Measurements from ENCODE around the gene PDE3B.
"Not testable (repeated sequence)": the region's sequence is repeated elsewhere in the genome, so short reads cannot be mapped to it uniquely, and the experiment has no call there.

The PDE3B gene

DNA sequence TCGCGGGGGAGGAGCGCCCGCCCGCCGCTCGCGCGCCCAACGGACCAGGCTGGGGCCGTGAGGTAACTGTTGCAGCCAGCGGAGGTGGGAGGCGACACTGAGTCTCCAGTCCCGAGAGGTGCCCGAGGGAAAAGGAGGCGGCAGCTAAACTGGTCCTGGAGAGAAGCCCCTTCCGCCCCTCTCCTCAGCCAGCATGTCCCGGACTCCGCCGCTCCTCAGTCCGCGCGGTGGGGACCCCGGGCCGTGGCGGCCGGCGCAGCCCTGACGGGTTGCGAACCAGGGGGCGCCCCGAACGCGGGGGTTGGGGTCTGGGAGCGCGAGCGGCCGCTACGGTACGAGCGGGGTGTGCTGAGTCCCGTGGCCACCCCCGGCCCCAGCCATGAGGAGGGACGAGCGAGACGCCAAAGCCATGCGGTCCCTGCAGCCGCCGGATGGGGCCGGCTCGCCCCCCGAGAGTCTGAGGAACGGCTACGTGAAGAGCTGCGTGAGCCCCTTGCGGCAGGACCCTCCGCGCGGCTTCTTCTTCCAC, at the start of gene PDE3B:
Gene PDE3B (plus strand): TSS at position 108 of the 529 bp plus-strand sequence. CDS start 272 bp downstream, at position 380.
- no peak for DNase-seq

DNA sequence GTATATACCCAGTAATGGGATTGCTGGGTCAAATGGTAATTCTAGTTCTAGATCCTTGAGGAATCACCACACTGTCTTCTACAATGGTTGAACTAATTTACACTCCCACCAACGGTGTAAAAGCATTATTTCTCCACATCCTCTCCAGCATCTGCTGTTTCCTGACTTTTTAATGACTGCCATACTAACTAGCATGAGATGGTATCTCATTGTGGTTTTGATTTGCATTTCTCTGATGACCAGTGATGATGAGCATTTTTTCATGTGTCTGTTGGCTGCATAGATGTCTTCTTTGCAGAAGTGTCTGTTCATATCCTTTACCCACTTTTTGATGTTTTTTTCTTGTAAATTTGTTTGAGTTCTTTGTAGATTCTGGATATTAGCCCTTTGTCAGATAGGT, 48.3 kb upstream of the PDE3B start:
- DNase-seq = not testable (repeated sequence)

- DNase-seq = no peak
Measured at GRCh38 chr11:14607713-14608112, 35.9 kb upstream of the PDE3B start.

- no peak for DNase-seq
Measured at GRCh38 chr11:14609902-14610301, 33.7 kb upstream of the PDE3B start.

DNA sequence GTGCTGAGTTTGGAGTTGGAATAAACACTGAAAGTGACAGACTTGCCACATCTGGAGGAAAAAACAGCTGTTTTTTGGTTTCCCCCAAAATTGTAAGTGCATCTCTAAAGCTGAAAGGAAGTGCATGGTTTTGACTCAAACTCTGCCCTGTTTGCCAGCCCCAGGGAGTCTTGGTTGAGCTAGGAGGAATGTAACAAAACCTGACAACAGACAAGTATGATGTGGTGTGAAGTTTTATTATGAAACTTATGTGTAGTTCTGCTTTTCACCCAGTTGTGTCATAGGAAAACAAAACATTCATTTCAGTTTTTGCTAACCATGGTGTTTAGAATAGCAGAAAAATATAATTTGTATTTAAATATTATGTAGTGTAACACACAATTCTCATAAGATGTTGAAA, 31.7 kb upstream of the PDE3B start:
- DNase-seq = no peak

DNA sequence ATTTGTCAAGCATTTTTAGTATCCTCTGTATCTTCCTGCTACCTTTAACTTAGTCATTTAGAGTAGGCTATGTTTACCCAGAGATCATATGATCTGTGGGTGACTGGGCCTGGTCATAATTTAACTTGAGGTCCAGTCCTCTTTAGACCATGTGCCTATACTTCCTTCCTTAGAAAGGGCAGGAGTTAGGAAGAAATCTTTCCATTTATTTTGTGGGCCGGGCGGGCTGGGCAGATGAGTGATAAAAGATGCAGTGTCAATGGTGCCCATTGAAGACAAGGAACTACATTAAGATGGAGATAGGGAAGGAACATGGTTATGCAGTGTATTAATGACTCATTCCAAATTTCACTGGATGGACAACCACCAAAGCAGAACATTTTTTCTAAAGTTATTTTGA, 30.9 kb upstream of the PDE3B start:
- DNase-seq = no peak

- DNase-seq = no peak
Measured at GRCh38 chr11:14614091-14614622, 29.4 kb upstream of the PDE3B start.

- no peak for DNase-seq
Measured at GRCh38 chr11:14617241-14618027, 26.2 kb upstream of the PDE3B start.

- no peak for DNase-seq
Measured at GRCh38 chr11:14618060-14618459, 25.5 kb upstream of the PDE3B start.

DNA sequence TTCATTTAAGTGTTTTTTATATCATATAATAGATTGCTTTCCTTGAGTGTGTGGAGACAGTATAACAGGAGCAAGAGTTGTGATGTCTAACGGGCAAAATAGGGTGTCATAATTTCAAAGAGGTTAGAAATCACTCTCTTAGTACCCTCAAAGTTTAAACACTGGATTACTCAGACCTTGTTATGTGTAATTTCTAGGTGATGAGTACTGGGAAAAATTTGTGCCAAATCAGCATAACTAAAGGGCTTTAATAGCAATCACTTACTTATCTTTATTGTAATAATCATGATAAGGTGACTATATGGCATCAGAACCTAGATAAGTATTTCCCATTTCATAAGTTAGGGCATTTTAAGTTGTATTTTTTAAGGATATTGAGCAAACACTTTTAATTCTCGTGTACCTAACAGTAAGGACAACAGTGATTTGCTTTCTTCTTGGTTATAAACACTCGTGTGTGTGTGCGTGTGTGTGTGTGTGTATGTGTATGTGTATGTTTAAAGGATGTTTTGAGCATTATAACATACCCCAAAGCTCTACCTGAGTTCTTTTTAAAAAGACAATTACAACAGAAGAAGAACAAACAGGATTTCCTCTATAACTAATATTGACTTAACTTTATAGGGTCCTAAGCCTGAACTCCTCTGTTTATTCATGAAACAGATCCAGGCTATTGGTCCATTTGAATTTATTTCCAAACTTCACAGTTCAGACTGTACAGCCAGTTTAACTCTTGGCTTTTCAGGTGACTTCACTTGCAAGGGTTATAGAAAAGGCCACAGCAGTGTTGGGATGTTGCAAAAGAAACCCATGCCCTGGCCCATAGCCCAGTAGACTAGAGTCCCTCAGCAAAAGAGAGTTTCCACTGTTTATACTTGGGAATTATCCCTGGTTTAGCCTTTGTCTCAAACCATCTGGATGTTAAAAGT, 23.7 kb upstream of the PDE3B start:
- no peak for DNase-seq

DNA sequence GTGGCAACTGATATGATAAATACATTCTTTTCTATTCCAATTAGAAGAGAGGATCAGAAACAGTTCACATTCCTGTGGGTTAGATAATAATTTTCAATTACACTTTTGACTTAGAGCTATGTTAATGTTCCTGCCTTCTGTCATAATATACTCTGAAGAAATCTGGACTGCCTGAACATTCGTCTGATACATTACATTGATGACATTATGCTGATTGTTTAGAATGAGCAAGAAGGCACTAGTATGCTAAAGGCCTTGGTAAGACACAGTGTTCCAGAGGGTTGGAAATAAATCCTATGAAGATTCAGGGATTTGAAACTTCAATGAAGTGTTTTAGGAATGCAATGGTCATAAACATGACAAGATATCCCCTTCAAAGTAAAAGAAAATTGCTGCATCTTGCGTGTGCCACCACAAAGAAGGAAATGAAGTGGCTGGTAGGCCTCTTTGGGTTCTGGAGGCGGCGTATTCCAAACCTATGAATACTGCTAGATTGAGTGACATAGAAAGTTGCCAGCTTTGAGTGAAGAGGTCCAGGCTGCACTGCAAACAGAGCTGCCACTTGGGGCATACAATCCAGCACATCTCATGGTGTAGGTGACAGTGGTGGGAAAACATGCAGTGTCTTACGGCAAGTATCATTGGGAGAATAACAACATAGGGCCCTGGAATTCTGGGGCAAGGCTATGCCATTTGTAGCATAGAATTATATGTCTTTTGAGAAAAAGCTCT, 21.2 kb upstream of the PDE3B start:
- DNase-seq = no peak

- DNase-seq = no peak
Measured at GRCh38 chr11:14623036-14623435, 20.6 kb upstream of the PDE3B start.

DNA sequence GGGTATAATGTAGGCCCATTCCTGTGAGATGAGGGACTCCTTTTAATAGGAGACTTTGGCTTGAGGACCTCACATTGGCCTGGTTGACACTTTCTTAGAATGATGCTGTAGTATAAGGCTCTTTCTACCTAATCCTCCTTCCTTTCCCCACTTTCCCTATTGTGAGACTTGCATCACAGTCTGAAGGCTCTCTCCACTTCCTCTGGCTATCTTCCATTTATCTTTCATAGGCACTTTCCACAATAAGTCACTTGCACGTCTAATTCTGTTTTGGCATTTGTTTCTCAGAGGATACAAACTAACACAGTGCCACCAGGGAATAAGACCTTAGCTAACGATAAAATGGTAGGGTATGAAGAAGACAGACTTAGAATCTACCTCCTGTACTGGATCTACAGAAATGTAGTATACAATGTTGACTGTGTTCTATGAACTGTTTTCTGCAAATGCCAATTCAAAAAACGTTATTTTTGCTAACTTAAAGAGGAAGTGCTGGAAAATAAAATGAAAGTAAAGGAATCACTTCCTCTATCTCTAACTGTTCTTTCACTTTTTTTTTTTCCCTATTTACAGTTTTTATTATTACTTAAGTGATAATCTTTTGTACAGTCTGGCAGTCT, 17.9 kb upstream of the PDE3B start:
- no peak for DNase-seq

GRCh38 chr11:14626650-14627049, 17.0 kb upstream of the PDE3B start:
- no peak for DNase-seq

DNA sequence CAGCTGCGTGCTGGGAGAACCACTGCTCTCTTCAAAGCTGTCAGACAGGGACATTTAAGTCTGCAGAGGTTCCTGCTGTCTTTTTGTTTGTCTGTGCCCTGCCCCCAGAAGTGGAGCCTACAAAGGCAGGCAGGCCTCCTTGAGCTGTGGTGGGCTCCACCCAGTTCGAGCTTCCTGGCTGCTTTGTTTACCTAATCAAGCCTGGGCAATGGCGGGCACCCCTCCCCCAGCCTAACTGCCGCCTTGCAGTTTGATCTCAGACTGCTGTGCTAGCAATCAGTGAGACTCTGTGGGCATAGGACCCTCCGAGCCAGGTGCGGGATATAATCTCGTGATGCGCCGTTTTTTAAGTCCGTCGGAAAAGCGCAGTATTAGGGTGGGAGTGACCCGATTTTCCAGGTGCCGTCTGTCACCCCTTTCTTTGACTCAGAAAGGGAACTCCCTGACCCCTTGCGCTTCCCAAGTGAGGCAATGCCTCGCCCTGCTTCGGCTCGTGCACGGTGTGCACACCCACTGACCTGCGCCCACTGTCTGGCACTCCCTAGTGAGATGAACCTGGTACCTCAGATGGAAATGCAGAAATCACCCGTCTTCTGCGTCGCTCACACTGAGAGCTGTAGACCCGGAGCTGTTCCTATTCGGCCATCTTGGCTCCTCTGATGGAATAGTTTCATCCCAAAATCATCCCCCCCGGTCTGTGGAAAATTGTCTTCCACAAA, 9.9 kb upstream of the PDE3B start:
- not testable (repeated sequence) for DNase-seq

GRCh38 chr11:14634813-14635212, 8.8 kb upstream of the PDE3B start:
- no peak for DNase-seq

GRCh38 chr11:14635546-14635945, 8.1 kb upstream of the PDE3B start:
- DNase-seq = no peak

DNA sequence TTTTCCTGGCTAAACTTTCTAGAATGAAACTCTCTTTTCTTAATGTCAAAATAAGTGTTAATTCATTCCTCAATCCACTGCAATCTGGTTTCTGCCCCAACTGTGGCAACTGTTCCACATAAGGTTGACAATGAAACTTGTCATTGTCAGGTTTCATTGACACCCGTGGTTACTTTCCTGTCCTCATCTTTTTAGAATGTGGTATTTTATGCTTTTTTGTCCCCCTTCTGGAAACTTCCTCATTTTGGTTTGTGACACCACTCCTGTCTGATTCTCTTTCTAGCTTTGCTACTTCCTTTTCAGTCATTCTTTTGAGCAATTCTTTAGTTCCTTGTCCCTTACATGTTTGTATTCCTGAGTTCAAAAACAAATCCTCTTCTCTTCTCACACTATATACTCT, 7.5 kb upstream of the PDE3B start:
- DNase-seq = no peak

DNA sequence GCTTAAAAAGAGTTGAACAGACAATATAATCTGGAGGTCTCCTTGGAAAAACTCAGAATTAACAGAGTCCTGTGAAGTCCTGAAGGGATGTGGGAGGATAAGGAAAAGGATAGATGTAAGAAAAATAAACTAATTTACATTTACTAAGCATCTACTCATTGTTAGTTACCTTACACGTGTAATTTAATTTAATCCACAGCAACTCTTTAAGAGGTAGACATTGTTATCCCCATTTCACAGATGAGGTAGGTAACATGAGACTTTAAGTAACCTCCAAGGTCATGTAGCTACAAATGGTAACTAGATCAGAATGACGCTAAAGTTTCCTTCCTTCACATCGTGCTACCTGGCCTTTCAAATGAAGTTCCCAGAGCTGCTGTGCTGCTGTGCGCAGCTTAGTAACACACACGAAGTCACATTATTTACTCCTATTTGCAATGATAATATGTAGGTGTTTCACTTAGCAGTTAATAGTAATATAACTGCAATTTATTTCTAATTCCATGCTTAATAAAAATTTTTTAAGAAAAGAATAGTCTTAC, 5.7 kb upstream of the PDE3B start:
- DNase-seq = no peak

DNA sequence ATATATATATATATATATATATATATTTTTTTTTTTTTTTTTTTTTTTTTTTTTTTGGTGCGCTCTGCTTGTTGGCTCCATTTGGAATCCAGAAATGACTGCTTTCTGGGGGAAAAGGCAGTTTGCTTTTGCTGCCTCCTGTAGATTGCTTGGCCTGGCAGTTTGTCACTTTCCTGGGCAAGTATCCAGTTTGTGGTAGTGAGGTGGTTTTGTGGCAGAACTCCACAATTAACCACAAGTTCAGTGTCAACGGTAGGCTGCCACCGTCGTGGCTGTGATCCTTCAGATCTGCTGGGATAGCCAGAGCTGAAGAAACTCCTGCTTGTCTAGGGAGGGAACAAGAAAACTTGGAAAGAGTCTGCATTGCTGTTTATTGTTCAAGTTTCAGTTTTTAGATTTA, 5.0 kb upstream of the PDE3B start:
- no peak for DNase-seq

- DNase-seq = no peak
Measured at GRCh38 chr11:14641801-14642200, 1.8 kb upstream of the PDE3B start.

Measured in NCI-H2081 treated with DMSO at 0.1 percent for 48 hours (cell line).